HL-60 (cell line): ENCODE measurements around the gene MAP1B.

Source experiments
- GABPA ChIP-seq: IDR thresholded peaks from 2 replicates; pipeline ENCODE4 v1.6.1; 2012; ENCODE audit warnings: low read depth
- POLR2AphosphoS5 ChIP-seq: IDR thresholded peaks from 2 replicates; pipeline ENCODE4 v1.6.1; 2012; ENCODE audit warnings: low read depth
- TF ChIP-seq, protein P1 (sequence below): IDR thresholded peaks from one replicate; pipeline ENCODE4 v1.5.1; 2011; ENCODE audit warnings: low read length, control low read depth, inconsistent platforms; ENCODE audit not compliant: insufficient read depth
- TF ChIP-seq, protein P2 (sequence below): IDR thresholded peaks from 2 replicates; pipeline ENCODE4 v1.6.1; 2012; ENCODE audit warnings: low read depth; ENCODE audit not compliant: insufficient replicate concordance

DNA sequence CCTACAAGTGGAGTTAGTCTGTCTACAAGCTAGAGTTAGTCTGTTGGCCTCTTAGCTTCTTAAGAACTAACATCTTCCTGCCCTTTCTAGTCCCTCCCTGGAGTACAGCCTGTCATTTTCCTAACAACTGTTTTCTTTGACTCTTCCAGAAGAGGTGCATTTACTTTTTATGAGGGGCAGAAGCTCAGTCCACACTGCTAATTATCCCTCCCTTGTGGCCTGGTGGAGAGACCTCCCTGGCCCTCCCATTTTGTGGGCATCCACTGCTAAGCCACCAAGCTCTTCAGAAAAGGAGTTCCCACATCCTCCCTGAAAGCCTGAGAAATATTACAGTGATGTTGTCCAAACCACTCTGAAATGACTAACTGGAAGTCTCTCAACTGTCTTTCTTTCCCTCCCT lies 8.0 kb downstream of the MAP1B start:
- TF ChIP-seq, protein P1, sequence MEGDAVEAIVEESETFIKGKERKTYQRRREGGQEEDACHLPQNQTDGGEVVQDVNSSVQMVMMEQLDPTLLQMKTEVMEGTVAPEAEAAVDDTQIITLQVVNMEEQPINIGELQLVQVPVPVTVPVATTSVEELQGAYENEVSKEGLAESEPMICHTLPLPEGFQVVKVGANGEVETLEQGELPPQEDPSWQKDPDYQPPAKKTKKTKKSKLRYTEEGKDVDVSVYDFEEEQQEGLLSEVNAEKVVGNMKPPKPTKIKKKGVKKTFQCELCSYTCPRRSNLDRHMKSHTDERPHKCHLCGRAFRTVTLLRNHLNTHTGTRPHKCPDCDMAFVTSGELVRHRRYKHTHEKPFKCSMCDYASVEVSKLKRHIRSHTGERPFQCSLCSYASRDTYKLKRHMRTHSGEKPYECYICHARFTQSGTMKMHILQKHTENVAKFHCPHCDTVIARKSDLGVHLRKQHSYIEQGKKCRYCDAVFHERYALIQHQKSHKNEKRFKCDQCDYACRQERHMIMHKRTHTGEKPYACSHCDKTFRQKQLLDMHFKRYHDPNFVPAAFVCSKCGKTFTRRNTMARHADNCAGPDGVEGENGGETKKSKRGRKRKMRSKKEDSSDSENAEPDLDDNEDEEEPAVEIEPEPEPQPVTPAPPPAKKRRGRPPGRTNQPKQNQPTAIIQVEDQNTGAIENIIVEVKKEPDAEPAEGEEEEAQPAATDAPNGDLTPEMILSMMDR: no peak
- TF ChIP-seq POLR2AphosphoS5: no peak
- no peak for TF ChIP-seq GABPA
- TF ChIP-seq, protein P2, sequence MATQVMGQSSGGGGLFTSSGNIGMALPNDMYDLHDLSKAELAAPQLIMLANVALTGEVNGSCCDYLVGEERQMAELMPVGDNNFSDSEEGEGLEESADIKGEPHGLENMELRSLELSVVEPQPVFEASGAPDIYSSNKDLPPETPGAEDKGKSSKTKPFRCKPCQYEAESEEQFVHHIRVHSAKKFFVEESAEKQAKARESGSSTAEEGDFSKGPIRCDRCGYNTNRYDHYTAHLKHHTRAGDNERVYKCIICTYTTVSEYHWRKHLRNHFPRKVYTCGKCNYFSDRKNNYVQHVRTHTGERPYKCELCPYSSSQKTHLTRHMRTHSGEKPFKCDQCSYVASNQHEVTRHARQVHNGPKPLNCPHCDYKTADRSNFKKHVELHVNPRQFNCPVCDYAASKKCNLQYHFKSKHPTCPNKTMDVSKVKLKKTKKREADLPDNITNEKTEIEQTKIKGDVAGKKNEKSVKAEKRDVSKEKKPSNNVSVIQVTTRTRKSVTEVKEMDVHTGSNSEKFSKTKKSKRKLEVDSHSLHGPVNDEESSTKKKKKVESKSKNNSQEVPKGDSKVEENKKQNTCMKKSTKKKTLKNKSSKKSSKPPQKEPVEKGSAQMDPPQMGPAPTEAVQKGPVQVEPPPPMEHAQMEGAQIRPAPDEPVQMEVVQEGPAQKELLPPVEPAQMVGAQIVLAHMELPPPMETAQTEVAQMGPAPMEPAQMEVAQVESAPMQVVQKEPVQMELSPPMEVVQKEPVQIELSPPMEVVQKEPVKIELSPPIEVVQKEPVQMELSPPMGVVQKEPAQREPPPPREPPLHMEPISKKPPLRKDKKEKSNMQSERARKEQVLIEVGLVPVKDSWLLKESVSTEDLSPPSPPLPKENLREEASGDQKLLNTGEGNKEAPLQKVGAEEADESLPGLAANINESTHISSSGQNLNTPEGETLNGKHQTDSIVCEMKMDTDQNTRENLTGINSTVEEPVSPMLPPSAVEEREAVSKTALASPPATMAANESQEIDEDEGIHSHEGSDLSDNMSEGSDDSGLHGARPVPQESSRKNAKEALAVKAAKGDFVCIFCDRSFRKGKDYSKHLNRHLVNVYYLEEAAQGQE: no peak
